ENCODE measurements around the gene TMEM255B.

TMEM255B gene

GRCh38 chr13:113839536-113840204, 80.6 kb downstream of the TMEM255B start:
- DNase-seq: no peak

DNA sequence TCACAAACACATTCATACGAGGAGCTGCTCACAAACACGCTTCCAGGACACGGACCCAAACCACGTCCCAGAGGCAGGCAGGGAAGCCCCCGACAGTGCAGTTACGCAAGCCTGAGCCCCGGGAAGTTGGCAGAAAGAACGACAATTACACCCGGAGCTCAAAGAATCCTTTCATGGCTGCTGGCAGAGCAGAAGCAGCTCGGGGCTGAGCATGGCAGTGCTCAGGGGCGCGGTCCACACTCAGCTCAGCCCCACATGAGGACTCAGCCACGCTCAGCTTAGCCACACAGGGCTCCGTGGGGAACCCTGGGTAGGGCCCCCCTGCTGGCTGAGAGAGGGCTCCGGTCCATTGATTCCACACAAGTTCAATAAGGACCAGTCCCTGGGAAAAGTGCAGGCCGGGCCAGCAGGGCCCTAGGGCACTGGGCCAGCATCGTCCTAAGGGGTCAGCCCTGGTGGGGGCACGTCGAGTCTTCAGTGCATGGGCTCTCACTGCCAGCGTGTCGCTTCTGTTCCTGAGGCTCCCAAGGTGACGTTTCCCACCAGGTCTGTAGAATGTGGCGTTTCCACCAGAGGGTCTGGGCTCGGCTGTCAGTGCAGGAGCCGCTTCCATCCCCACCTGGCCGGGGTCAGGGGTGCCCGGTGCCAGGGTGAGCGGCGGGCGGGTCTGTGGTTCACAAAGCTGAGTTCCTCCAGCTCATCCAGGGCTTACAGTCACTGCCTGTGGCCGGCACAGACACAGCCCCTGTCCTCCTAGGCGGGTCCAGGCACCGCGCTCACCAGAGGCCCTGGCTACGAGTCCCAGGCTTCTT, 81.7 kb downstream of the TMEM255B start:
- DNase-seq: no peak

GRCh38 chr13:113841353-113841650, 82.3 kb downstream of the TMEM255B start:
- DNase-seq: no peak

DNA sequence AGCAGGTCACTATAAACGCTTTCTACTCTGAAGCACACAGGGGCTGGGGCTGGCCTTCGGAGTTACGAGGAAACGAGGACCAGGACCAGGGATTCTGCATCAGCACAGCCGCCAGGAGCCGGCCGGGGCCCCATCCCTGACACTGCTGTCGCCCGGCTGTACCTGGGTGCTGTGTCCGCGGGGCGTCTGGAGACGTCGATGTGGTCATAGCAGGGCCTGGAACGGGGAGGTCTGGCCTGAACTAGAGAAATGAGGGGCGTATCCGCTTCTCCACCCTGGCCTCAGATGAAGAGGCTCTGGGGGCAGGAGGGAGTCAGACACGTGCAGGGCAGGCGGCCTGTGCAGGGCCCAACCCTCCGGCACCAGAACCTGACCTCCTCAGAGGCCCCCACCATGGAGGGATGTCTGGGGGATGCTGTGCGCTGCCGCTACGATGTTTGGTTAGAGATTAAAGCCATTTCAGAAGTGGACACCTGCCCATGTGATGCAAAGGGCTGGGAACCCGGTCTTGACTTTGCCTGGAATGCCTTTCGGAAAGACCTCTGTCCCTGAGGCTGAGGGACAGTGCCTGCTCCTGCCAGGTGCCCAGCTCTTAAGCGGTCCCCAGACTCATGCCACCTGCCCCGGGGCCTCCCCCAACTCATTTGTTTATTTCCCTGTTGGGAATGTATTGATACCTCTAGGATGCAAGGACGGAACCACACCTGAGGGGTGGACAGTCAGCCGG, 83.5 kb downstream of the TMEM255B start:
- no peak for DNase-seq

GRCh38 chr13:113843063-113843654, 84.1 kb downstream of the TMEM255B start:
- DNase-seq: no peak

DNA sequence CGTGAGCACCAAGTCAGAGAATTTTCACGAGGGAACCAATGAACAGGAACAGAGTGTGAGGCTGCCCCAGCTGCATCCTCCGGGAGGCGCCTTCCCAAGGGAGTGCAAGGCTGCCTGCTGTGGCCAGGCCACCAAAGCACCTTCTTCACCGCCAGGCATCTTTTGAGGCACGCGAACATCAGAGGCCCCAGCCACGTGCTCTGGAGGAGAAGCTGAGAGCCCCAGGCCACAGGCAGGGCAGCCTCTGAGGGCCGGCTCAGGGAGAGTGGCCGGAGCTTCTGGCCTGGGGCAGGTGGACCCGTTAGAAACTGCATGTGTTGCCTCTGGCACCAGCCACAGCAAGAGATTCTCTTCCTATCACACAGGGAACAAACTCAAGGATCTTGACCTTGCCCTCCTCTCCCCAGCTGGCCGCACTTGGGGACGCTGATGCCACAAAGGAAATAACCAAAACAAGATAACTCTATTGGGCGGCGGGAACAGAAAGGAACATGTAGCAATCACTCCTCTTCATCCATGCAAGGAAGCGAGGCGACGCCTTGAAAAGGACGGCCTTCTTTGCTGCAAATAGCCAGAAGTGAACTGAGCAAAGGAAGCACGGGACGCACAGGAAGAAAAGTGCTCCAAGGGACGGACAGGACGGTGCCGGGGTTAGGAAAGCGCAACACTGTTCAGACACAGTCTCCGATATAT, 85.0 kb downstream of the TMEM255B start:
- no peak for DNase-seq

DNA sequence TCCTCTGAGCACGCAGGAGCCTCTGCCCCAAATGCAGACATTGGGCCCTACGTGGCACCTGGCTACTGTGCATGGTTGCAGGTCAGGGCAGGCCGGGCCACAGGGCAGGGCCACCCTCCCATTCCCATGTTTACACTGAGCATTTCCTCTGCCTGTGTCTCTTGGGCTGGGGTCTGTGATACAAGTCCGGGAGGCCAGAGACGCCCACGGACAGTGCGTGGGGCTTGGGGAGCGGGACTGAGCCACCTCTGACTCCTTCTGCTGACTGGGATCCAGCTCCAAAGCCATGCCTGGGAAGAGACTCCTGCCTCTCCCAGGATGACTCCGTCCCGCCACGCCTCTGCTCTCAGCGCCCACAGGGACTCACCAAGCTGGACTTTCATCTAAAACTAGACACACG, 86.0 kb downstream of the TMEM255B start:
- no peak for DNase-seq

DNA sequence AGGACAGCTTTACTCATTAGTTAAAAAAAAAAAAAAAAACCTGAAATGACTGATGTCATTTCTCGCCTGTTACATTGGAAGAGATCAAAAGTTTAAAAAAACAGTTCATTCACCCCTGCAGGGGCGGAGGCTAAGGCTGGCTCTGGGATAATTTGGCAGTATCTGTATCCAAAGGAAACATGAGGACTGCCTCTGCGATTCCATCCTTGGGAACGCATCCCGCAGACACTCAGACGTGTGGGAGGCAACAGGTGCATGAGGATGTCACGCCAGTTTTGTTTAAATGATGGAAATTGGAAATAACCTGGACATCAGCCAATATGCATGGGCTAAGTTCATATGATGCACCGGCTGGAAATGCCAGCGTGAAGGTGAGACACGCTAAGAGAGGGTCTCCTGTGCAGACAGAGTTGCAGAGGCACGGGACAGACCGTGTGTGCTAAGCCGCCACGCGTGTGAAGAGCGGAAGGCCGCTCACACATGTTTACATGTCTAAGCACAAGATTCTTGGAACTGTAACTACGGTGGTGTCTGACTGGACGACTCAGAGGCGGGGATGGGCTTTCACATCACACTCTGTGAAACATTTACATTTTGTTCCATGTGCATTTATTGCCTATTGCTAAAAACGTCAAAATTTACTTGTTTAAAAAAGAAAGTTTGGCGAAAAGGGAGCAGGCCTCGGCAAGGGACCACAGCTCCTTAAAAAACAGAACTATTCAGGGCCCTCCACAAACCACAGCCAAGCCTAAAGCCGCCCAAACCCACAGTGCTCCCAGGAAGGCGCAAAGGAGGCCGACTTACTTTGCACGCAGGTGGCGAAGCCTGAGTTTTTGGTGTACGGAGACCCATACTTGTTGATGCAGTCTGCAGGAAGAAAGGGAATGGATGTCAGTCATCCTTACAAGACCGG, 87.0 kb downstream of the TMEM255B start:
- DNase-seq: no peak

GRCh38 chr13:113846636-113847318, 87.8 kb downstream of the TMEM255B start:
- peak; percentile 63 for DNase-seq

- DNase-seq: no peak
These were observed 89.0 kb downstream of the TMEM255B start for GRCh38 chr13:113848020-113848419.

DNA sequence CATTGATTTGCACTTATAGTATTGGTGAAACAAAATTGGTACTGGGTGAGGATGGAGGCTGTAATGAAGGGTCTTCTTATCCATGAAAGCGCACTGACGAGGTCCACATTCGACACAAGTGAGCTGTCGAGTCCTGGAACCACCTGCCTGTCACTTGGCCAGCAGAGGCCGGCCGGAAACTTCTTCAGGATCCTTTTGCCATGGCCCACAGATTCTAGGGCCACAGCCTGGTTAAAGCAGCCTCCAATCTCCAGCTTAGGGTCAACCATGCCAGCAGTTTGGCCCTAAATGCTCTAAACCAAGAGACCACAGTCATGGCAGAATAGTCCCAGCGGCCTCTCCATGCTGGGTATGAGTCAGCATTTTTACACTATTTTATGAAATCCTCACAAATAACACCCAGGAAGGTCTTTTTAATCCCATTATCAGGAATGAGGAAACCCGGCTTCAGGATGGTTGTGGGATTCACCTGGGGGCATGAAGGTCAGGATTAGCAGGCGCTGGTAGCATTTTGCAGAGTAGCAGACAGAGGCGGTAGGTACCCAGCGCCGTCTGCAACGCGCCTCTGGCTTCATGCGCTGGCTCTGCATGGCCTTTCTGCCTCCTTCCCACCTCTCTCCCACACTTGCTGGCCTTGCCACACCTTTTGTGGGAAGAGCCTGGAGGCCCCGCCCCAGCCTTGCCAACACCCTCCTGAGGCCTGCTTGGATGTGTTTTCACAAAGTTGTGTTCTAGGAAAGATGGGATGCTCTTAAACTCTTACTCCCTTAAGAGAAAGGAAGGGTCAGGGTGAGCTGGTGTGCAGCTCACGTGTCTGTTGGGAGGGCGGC, 89.6 kb downstream of the TMEM255B start:
- peak; percentile 58 for DNase-seq

- DNase-seq: no peak
These were observed 90.5 kb downstream of the TMEM255B start for GRCh38 chr13:113849546-113849945.

DNA sequence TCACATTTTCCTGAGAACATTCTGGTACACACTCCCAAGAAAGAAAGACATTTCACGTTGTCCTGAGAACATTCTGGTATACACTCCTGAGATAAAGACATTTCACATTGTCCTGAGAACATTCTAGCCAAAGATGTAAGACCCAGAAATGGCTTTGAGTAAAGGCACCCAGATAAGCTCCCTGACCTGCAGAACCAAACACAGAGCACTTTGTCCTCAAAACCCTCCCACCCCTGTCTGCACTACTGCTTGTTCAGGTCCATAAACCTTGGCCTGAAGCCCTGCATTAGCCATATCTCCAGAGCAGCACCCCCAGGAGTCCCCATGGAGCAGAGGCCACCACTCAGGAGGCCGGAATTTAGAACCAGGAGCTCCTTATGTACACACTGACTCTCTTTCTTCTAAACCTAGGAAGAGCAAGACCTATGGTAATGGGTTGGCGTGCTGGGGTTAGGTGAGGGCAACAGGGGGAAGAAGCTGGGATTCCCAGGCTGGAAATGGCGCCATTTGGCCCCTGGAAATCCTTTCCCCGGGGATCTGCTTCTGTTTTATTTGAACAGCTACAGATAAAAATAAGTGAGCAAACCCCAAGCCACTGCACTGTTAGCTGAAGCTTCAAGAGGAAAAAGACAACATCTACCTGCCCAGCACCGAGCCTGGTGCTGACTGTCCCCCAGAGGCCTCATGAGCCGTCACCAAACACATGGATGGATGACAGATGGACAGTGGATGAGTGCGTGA, 91.1 kb downstream of the TMEM255B start:
- no peak for DNase-seq

- DNase-seq: no peak
These were observed 91.9 kb downstream of the TMEM255B start for GRCh38 chr13:113850722-113851479.

DNA sequence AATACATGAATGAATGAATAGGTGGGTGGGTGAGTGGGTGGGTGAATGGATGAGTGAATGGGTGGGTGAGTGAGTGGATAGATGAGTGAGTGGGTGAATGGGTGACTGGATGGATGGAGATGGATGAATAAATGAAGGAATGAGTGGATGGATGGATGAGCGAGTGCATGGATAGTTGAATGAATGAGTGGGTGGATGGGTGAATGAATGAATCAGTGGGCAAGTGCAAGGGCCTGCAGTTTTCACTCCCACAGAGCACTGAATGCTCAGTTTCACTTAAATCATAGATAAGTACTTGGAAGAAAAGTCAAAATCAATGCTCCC, 92.4 kb downstream of the TMEM255B start:
- DNase-seq: peak; percentile 13

DNA sequence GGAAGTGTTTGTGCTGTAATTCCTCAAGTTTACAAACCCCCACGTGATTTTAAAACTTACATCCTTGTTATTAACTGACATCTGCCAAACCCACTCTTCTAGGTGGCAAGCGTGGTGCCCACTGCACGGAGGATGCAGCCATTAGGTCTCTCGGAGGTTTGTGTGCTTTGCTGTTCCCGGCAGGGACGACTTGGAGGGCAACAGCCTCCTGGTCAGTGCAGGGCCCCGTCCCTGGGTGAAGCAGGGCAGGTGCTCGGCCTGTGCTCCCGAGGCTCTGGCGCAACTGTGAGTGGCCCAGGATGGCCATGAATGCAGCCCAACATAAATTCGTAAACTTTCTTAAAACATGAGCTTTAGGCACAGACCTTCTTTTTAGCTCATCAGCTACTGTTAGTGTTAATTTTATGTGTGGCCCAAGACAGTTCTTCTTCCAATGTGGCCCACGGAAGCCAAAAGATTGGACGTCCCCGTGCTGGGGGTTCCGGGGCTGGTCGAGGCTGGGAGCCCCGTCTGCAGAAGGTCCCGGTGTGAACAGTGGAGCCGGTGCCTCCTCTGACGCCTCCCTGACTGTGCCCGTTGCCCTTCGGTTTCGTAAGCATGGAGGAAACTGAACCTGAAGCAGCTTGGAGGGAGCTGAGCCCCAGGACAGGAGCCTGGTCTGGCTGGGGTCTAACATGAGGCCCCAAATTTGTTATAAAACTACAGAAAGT, 93.0 kb downstream of the TMEM255B start:
- DNase-seq: peak; percentile 52

DNA sequence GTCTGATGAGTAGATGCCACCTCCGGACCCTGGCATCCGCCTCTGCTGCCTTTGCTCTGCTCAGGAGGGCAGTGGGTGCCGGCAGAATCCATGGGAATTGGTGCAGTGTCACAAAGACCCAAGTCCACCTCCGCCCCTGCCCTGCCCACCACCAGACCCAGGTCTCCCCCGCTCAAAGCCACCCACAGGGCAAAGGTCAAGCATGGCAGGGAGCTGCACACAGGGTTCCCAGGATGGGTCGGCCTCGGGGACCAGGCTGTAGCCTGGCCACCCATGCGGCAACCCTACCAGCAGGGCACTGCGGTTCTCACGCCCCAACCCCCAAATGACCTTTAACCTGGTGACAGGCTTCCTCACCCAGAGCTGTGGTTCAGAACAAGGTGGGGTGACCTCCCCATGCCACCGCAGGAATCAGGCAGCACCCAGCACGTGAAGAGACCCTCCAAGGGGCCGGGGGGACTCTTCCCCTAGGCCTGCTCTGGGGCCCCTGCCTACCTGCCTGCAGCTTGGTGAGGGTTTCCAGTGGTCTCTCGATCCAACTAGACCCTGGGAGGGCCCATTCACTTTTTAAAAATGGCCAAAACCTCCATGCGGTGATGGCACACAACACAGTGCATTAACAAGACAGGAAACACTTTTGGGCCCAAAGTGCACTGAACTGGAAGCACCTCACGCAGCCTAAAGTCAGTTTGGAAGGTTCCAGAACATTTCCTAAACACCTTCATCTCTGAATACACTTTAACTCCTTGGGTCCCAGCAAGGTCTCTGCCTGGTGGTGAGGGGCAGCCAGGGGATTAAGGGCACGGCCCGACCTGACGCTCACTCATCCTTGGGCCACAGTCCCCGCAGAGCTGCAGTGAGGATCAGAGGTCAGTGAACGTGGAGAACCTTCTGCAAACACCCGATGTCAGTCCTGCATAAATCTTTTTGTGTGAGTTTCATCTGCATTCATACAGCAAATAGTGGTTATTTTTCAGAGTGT, 93.8 kb downstream of the TMEM255B start:
- DNase-seq: peak; percentile 56

All from activated effector memory CD4-positive, alpha-beta T cell treated with anti-CD3 and anti-CD28 coated beads, Interleukin-2, amount 50 U/mL, for 16 hours (primary cell).